ENCODE results near the gene ICOS.
"Not testable (repeated sequence)": the region's sequence is repeated elsewhere in the genome, so short reads cannot be mapped to it uniquely, and the experiment has no call there.

ICOS gene

DNA sequence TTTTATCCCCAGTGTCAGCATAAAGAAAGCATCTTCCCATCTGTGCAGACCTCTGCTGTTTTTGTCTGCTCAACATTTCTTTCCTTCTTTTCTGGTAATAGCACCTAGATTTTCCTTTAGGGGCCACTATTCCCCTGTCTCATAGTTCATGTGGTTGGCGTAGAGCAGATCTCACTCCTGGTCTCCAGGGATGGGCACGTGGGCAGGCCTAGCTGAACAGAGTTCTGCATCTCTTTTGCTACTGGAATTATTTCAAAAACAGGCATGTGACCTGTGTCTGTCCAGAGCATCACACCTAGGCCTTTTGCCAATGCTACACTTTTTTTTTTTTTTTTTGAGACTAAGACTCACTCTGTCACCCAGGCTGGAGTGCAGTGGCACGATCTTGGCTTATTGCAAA, 17.7 kb upstream of the ICOS start:
- no peak for FAIRE-seq

DNA sequence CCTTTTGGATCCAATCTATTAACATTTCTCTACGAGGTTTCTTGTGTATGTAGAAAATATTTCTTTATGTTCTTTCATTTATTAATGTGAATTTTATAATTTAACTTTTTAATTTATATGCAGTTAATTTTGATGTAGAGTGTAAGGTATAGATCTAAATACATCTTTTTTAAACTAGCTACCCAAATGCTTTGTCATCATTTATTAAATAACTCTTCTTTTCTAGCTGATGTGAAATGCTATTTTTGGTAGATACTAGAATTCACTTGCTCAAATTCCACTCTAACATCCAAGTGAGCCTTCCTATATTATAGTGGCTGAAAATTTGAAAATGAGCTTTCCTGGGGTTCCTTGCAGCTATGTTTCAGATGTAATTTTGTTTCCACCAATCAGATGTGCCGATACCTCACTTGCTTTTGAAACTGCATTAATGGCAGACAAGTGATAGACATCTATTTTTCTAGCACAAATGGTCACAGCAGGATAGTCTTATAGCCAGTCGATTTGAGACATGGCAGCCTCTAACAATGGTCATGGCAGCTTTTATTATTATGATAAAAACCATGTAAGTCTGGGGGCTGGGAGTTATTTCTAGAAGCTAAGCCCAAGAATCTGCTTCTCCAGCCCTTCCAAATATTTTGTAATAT, 10.9 kb upstream of the ICOS start:
- FAIRE-seq: no peak

DNA sequence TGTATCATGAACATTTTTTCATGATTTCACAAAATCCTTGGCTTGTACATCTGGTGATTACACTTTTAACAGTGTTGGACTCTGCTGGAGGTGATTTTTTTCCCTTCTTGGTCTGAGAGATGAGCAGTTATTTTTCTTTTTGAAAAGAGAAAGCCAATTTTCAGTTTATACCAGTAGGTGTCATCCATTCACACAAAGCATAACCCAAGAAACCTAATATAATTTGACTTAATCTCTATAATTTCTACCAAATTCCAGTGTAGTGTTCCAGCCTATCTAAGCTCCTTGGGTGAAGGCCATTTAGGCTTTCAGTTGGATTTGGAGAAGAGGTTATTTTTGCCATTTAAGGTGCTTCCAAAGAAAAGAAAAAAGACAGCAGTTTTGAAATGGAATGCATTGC, 7.7 kb upstream of the ICOS start:
- peak; percentile 61 for FAIRE-seq

DNA sequence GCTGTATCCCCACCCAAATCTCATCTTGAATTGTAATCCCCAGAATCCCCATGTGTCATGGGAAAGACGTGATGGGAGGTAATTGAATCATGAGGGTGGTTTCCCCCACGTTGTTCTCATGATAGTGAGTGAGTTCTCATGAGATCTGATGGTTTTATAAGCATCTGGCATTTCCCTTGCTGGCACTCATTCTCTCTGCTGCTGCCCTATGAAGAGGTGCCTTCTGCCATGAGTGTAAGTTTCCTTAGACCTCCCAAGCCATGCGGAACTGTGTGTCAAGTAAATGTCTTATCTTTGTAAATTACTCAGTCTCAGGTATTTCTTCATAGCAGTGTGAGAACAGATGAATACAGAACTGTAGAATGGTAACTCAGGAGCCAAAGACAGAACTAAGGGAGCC, 5.3 kb upstream of the ICOS start:
- not testable (repeated sequence) for FAIRE-seq

DNA sequence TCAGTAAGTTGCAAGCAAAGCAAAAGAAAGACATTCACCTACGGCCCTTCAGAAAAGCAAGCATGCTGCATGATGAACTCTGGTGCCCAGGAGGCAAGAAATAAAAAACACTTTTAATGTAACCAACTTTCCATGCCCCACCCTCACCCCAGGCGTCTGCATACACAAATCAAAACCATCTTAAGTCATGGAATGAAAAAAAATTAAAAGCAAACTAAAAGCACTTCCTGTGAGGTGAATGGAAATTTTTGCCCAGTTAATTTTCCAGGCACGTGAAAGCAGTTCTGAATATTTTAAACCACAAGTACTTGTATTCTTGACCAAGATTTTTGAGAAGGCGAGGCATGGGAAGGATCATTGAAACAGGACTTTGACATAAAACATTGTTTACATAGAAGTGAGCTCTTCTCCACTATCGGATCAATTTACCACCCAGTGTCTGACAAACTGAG, 2.5 kb upstream of the ICOS start:
- FAIRE-seq: no peak

DNA sequence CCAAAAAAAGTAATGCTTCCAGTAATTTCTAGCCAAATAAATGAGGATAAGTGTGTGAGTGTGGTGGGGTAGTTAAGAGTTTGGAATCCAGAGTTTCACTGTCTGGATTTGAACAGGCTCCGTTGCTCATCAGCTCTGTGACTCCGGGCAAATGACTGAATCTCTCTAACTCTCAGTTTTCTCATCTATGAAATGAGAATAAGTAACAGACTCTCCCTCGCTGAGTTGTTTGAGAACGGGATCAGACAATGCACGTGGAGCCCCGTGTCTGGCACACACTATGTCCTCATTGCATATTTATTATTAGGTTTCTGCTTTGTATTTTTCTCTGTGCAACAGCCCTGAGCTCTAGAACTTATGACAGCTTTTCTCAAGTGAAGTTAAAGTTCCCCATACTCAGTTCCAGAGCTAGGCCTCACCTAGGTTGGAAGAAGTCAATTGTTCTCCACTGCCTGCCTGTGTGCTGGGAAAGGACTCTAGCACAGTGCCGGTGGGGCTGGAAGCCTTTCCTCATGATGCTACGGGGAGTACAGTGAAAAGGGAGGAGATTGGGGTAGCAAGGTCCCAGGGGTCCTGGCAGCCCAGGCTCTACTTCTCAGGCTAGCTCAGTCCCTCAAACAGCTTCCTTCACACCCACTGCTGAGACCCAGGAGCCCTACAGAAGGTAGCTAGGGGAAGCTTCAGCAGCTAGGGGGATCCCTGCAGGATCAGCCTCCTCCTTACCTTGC, 1.7 kb upstream of the ICOS start:
- no peak for FAIRE-seq

DNA sequence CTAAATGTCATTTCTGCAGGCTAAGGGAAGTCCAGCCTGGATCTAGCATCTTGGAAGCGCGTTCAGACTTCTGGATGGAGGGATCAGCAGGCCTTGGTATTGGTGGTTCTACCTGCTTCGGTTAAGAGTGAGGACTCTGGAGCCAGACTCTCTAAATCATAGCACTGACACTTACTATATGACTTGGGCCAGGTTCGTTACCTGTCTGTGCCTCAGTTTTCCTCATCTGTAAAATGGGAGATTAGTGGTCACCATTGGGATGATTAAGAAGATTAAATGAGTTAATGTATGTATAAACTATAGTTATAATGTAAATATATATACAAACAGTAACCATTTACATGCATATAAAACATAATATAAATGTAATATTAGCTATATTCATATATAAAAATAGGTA, 995 bp upstream of the ICOS start:
- no peak for FAIRE-seq

DNA sequence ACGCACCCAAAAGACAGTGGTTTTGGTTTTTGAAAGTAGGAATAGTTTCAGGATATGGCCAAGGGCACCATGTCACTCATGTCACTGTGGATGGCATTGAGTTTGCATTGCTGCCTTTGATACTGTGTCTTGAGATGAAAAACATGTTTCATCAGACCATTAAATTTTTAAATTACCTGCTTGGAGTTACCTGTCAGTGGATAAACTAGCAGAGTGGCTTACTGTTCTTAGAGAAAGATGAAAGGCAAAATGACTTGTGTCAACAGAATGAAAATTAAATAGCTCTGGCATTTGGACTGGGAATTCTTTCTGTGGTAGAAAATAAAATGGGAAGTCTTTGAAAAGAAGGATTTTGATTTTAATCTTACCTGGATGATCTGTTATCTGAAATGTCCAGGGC, 386 bp downstream of the ICOS start:
- FAIRE-seq: no peak

DNA sequence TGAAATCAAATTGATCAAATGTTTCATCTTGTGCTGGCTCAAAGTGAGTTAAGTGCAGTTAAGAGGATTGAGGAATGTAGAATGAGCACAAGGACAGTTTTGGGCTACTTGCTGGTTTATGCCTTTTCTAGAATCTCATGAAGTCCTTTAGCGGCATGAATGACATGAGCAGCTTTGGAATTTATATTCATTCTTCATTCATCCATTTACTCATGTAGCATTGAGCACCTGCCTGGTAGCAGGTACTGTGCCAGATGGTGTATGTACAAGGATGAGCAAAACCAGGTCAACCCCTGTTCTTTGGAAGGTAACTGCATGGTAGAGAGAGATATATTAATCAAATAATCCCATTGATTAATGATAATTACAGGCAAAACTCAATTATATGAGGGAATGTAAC, 1.2 kb downstream of the ICOS start:
- no peak for FAIRE-seq

DNA sequence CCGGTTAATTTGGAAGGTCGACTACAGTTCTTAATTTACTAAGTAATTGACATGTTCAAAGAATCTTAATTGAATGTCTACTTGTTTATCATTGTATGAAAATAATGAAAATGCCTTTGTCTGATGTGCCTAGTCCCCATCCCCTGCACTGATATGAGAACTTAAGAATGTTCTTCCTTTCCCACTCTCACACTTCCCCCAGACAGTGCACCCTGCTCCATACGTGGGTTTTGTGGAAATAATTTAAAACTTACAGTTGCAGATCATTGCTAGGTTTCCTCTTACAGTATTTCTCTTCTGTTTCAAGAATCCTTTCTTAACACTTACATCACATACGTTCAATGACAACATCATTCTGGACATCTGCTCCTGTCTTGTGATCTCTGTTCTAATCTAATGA, 3.5 kb downstream of the ICOS start:
- FAIRE-seq: no peak

DNA sequence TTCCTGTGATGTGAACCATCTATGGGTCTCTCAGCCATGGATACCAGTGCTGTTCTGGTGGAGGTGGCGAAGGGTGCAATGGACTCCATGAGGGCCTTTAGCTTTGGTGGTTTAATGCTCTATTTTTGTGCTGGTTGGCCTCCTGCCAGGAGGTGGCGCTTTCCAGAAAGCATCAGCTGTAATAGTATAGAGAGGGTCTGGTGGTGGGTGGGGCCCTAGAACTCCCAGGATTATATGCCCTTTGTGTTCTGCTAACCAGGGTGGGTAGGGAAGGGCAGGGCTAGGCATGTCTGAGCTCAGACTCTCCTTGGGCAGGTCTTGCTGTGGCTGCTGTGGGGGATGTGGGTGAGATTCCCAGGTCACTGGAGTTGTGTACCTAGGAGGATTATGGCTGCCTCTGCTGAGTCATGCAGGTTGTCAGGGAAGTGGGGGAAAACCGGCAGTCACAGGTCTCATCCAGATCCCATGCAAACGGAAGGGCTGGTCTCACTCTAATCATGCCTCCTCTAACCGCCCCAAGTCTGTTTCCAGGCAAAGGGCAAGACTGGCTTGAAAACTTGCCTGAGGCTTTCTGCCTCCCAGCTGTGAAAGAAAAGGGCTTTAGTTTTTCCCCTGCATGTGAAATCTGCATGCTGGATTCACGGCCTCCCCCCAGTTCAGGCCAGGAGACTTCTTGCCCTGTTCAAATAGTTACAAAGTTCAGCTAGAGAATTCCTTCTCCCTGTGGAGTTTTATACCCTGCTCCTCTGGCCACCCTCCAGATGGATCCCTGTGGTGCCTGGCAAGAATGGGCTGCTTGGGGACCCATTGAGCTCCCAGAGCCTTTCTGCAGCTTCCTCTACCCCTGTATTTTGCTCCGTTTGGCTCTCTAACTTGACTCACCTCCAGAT, 7.2 kb downstream of the ICOS start:
- FAIRE-seq: not testable (repeated sequence)

DNA sequence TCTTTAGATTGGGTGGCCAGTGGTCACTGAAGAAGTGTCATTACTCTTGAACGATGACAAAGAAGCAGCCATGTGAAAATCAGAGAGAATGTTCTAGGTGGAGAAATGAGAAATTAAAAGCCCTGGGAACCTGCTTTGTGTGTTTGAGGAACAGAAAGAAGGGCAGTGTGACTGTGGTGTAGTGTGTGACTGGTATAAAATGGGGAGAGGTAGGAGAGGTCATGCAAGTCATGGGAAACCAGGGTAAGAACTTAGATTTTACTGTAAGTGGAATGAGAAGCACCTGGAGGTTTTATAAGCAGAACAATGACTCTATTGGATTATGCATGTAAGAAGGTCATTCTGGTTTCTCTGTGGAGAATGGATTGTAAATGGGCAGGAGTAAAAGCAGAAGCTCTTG, 12.2 kb downstream of the ICOS start:
- no peak for FAIRE-seq

DNA sequence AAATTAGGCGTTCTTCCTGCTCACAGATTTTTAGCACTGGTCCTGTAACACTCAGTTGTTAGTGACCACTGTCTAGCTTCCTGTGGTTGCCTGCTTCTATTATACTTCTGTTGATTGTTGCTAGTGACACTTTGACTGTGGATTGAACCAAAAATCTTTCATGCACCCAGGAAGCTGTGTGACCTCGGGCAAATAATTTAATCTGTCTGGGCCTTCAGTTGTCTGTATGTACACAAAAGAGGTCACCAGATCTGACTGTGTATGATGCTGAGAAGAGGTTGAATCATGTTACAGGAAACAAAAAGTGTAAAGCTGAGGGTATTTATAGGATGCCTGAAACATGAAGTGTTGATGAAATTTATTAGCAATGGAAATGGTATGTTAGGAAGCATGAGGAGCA, 12.7 kb downstream of the ICOS start:
- FAIRE-seq: no peak

DNA sequence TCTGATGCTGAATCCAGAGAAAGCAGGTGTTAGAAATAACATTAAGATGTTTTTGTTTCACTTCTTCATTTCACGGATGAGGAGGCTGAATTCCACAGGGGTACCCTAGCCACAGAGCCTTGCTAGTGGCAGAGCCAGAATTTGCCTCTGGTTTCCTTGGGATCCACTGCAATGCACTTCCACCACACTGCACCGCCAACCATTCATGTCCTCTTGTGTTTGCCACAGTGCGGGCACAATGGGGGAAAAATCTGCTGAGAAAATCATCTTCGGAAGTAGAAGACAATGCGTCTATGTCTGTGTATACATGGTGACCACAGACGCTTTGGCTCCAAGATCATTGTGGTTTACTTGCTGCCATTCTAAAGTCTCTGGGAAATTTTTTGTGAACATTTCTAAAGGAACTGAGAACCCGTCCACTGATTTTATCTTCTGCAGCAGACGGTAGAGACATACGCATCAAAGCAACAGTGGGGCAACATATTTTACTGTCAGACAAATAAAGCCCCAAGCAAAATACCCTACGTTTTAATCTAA, 14.9 kb downstream of the ICOS start:
- FAIRE-seq: no peak

DNA sequence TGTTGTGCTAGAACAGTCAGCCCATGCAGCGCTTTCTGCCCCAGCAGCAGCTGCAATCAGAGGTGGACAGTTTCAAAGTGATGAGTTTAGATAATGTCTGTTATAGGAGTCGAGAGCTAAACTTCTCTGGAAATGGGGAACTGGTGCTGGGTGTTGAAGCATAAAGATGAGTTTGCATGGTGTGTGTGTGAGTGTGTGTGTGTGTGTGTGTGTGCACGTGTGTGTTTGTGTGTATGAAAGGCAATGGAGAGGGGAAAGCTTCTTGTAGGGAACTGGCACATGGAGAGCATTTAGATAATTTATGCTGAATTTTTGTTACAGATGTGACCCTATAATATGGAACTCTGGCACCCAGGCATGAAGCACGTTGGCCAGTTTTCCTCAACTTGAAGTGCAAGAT, 22.7 kb downstream of the ICOS start:
- FAIRE-seq: no peak

DNA sequence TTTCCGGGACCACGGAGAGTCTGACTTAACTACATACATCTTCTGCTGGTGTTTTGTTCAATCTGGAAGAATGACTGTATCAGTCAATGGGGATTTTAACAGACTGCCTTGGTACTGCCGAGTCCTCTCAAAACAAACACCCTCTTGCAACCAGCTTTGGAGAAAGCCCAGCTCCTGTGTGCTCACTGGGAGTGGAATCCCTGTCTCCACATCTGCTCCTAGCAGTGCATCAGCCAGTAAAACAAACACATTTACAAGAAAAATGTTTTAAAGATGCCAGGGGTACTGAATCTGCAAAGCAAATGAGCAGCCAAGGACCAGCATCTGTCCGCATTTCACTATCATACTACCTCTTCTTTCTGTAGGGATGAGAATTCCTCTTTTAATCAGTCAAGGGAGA, 23.1 kb downstream of the ICOS start:
- FAIRE-seq: no peak

DNA sequence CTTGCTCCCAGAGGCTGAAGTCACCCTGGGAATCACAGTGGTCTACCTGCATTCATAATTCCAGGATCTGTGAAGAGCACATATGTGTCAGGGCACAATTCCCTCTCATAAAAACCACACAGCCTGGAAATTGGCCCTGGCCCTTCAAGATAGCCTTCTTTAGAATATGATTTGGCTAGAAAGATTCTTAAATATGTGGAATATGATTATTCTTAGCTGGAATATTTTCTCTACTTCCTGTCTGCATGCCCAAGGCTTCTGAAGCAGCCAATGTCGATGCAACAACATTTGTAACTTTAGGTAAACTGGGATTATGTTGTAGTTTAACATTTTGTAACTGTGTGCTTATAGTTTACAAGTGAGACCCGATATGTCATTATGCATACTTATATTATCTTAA, 24.2 kb downstream of the ICOS start:
- FAIRE-seq: no peak

DNA sequence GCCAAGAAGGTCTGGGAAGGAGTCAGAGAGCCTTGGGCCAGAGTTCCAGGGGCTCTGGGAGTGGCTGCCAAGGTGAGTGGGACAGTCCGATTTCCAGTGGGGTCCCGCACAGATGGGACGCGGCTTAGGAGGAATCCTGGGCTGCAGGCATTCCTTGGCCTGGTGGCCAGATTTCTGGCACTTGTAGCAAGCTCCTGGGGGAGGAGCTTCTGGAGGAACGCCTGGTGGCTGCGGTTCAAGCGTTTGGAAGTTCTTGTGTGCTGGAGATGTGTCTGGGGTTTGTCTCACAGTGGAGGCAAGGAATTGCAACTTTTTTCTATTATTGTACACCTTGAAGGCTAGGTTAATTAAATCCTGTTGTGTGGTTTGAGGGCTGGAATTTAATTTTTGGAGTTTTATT, 28.6 kb downstream of the ICOS start:
- FAIRE-seq: not testable (repeated sequence)

DNA sequence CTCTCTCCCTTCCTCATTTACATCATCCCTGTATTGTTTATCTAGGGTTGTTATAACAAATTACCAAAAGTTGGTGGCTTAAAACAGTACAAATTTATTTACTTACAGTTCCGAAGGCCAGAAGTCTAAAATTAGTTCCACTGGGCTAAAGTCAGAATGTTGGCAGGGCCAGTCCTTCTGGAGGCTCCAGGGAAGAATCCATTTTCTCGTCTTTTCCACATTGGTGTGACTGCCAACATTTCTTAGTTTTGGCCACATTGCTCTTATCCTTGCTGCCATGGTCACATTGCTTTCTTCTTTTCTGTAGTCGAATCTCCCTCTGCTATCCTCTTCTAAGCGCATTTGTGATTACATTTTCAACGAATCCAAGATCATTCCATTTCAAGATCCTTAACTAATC, 34.7 kb downstream of the ICOS start:
- no peak for FAIRE-seq

DNA sequence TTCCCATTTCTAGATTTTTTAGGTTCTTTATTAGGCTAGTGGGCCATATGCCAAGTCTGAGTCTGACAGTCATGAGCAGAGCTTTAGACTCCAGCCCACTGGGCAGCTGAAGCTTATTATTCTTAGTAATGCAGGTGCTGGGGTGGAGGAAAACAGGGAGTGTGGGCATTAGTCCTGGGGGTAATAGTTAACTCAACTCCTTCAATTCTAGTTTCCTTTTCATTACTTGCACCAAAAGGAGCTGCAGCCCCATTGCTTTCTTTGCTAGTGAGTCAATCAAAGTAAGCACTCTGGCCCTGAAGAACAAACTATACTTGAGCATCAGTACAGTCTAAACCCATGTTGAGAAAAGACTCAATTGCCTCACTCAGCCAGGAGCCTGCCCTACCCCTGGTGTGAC, 35.5 kb downstream of the ICOS start:
- FAIRE-seq: no peak

DNA sequence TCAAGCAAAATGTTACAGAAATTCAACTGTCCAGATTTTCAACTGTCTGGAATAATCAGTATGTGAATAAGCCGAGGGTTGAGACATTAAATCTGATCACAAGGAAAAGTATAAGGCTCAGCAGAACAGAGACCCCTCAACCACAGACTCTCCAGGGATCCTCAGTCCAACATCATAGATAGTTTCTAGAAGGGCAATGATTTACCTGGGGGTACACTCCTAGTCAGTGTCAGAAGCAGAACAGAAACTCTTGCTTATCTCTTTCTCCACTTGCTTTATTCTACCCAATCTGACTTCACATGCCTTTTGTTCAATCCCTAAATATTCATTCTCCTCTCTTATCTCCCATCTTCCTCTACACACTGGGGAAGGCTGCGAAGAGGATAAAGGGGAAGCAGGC, 36.4 kb downstream of the ICOS start:
- no peak for FAIRE-seq

DNA sequence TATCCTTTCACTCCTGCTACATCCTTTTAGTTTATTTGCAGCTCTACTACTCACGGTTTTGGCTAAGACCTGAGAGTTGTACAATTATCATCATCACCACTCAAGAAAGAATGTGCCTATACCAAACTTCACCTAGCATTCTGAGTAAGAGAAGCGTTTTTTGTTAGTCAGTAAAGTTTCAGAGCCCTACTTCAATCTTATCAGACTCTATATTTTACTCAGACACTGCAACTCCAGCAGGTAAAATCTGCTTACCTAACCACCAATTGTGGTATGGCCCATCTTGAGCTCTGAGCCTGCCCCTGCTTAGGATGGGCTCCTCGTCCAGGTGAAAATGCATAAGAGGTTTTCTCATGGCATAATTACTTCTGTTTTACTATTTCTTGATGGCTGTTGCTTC, 37.1 kb downstream of the ICOS start:
- FAIRE-seq: no peak

DNA sequence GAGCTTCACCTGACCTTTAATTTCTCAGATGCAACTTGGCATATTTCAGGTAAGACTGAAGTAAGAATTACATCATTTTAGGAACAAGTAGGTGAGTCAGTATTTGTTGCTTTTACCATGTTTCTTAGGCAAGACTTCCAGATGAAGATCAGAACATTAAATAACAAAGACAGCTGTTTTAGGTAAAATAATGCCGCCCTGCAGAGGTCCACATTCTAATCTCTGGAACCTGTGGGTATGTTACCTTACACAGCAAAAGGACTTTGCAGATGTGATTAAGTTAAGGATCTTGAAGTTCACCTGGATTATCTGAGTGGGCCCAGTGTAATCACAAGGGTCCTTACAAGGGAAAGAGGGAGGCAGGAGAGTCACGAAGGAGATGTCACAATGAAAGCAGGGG, 39.3 kb downstream of the ICOS start:
- no peak for FAIRE-seq

DNA sequence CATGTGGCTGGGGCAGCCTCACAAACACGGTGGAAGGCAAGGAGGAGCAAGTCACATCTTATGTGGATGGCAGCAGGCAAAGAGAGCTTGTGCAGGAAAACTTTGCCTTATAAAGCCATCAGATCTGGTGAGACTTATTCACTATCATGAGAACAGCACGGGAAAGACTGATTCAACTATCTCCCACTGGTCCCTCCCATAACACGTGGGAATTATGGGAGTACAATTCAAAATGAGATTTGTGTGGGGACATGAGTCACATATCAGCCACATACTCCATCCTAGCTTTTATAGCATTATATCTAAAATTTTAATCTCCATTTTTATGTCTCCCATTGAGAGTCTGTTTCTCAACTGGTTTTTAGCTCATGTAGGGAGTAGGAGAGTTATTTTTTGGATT, 45.7 kb downstream of the ICOS start:
- no peak for FAIRE-seq

Measured in endometrium (tissue), 2 donors.